Measurements from ENCODE around the gene AHCYL1. TPM values are rescaled to one million over a fixed set of nuclear protein-coding genes. Genes with fewer than 3 reads are reported as not detected.

The AHCYL1 gene
- total RNA-seq, 1 experiment from 2014 or later, result 147 TPM

- CTCF ChIA-PET, result no interaction called here
- Histone ChIP-seq H3K27ac (no peak overlapping the region), H3K36me3 (ENCODE audit: low read depth) (no peaks in the 10 kb centered on the region), H3K4me1 (replicated peaks; ENCODE audit: insufficient read depth) (no peaks in the 10 kb centered on the region), H3F3A (ENCODE audit: insufficient read depth, low read depth) (peaks cover 10% of the 10 kb centered on the region; the same call in 1 of the 2 replicates), H4K20me1 (ENCODE audit: insufficient read depth) (no peaks in the 10 kb centered on the region), H3K79me2 (ENCODE audit: low read depth) (no peaks in the 10 kb centered on the region), H3K4me2 (no peak overlapping the region), H3K9me3 (ENCODE audit: insufficient read depth, low read depth) (no peaks in the 10 kb centered on the region), H3K9me2 (ENCODE audit: insufficient read depth) (no peaks in the 10 kb centered on the region), H3K27me3 (ENCODE audit: insufficient read depth, low read depth) (no peaks in the 10 kb centered on the region), H3K4me3 (no peak overlapping the region), H2AFZ (no peak overlapping the region)
- POLR2A ChIA-PET (ENCODE audit: unreplicated experiment), result no interaction called here
- intact Hi-C loops (cut with micrococcal nuclease; ENCODE audit: unreplicated experiment), result no loop called here
- TF ChIP-seq EZH2 (IDR thresholded peaks at IDR 0.05; ENCODE audit: low read depth) (no peak), CTCF (conservative IDR thresholded peaks at IDR 0.05) (no peak)
- no peak for DNase-seq
- BruUV-seq (replicated peaks), result no TSS peak
Observed at GRCh38 chr1:110067893-110068645, 83.5 kb downstream of the AHCYL1 start.

- Histone ChIP-seq H3F3A (ENCODE audit: insufficient read depth, low read depth) (peaks cover 10% of the 10 kb centered on the region; the same call in 1 of the 2 replicates), H4K20me1 (ENCODE audit: insufficient read depth) (no peaks in the 10 kb centered on the region), H3K4me2 (no peak overlapping the region), H2AFZ (no peak overlapping the region), H3K27ac (no peak overlapping the region), H3K36me3 (ENCODE audit: low read depth) (no peaks in the 10 kb centered on the region), H3K4me1 (replicated peaks; ENCODE audit: insufficient read depth) (no peaks in the 10 kb centered on the region), H3K27me3 (ENCODE audit: insufficient read depth, low read depth) (no peaks in the 10 kb centered on the region), H3K79me2 (ENCODE audit: low read depth) (no peaks in the 10 kb centered on the region), H3K4me3 (no peak overlapping the region), H3K9me3 (ENCODE audit: insufficient read depth, low read depth) (no peaks in the 10 kb centered on the region), H3K9me2 (ENCODE audit: insufficient read depth) (no peaks in the 10 kb centered on the region)
- TF ChIP-seq EZH2 (IDR thresholded peaks at IDR 0.05; ENCODE audit: low read depth) (no peak), CTCF (conservative IDR thresholded peaks at IDR 0.05) (no peak)
- POLR2A ChIA-PET (ENCODE audit: unreplicated experiment), result no interaction called here
- CTCF ChIA-PET, result interaction anchor here (0.6 kb wide), 1 partner anchor 11 kb away, joined by 4 read pairs; no protein-coding TSS in a partner anchor
- intact Hi-C loops (cut with micrococcal nuclease; ENCODE audit: unreplicated experiment), result no loop called here
- BruUV-seq (replicated peaks), result no TSS peak
- DNase-seq, result no peak
Observed at GRCh38 chr1:110068646-110069403, 84.3 kb downstream of the AHCYL1 start.

- Histone ChIP-seq H2AFZ (no peak overlapping the region), H3K36me3 (ENCODE audit: low read depth) (0 out of 2 replicates have a peak, but pooled peaks cover 2% of the 10 kb centered on the region), H3K4me1 (replicated peaks; ENCODE audit: insufficient read depth) (no peaks in the 10 kb centered on the region), H3K79me2 (ENCODE audit: low read depth) (no peaks in the 10 kb centered on the region), H3K4me2 (no peak overlapping the region), H4K20me1 (ENCODE audit: insufficient read depth) (no peaks in the 10 kb centered on the region), H3K27ac (no peak overlapping the region), H3F3A (ENCODE audit: insufficient read depth, low read depth) (peaks cover 10% of the 10 kb centered on the region; the same call in 1 of the 2 replicates), H3K9me3 (ENCODE audit: insufficient read depth, low read depth) (no peaks in the 10 kb centered on the region), H3K9me2 (ENCODE audit: insufficient read depth) (no peaks in the 10 kb centered on the region), H3K27me3 (ENCODE audit: insufficient read depth, low read depth) (no peaks in the 10 kb centered on the region), H3K4me3 (no peak overlapping the region)
- ChIA-PET POLR2A (ENCODE audit: unreplicated experiment) (no interaction called here), CTCF (interaction anchor here (0.6 kb wide), 1 partner anchor 11 kb away, joined by 4 read pairs; no protein-coding TSS in a partner anchor)
- no TSS peak for BruUV-seq (replicated peaks)
- intact Hi-C loops (cut with micrococcal nuclease; ENCODE audit: unreplicated experiment), result no loop called here
- TF ChIP-seq CTCF (conservative IDR thresholded peaks at IDR 0.05), result no peak
- DNase-seq, result no peak
Observed at GRCh38 chr1:110069404-110070281, 85.1 kb downstream of the AHCYL1 start.
